Omental fat pad (tissue), 4 donors: ENCODE data around the gene EVA1C. TPM values are rescaled to one million over a fixed set of nuclear protein-coding genes. Genes with fewer than 3 reads are reported as not detected.
"Not testable (repeated sequence)": the region's sequence is repeated elsewhere in the genome, so short reads cannot be mapped to it uniquely, and the experiment has no call there.

Experiments
- ATAC-seq: fragments of 150-250 bp; one replicate; pipeline ENCODE4 v1.9.1; 2016; ENCODE audit warnings: mild to moderate bottlenecking, moderate library complexity; ENCODE audit not compliant: low FRiP score
- DNase-seq: peaks from one replicate; pipeline ENCODE4 v3.0.0-alpha.2; 2019; ENCODE audit warnings: low spot score
- CTCF ChIP-seq, 3 donors: fragments of 450-650 bp; IDR thresholded peaks; one replicate each; pipeline ENCODE4 v1.5.1; 2016 to 2017; ENCODE audit warnings: antibody characterized with exemption in 3 of 3, mild to moderate bottlenecking in 3 of 3, moderate library complexity in 2 of 3
- total RNA-seq, 4 donors: library from RNA; depleted of rRNA; stranded (reverse); fragments of >200 nt; gene quantifications; one replicate each; pipeline ENCODE4 v1.1.0, GENCODE V29; 2016

Gene EVA1C
- total RNA-seq, 4 donors from 2014 or later: 41.1 to 108 (median 75.9) TPM

GRCh38 chr21:32537569-32537881 is 125.0 kb downstream of the EVA1C start:
- ATAC-seq (no peak), DNase-seq (no peak)
- no peak for TF ChIP-seq CTCF (IDR thresholded peaks at IDR 0.05)

GRCh38 chr21:32538147-32538792 is 125.8 kb downstream of the EVA1C start:
- TF ChIP-seq CTCF (IDR thresholded peaks at IDR 0.05): no peak
- no peak for DNase-seq
- ATAC-seq: no peak

- TF ChIP-seq CTCF (IDR thresholded peaks at IDR 0.05): no peak
- ATAC-seq (no peak), DNase-seq (no peak)
Observed at GRCh38 chr21:32539378-32539777, 126.9 kb downstream of the EVA1C start.

GRCh38 chr21:32543056-32543455 is 130.6 kb downstream of the EVA1C start:
- not testable (repeated sequence) for DNase-seq, ATAC-seq

- ATAC-seq (no peak), DNase-seq (no peak)
Observed at GRCh38 chr21:32543975-32544374, 131.5 kb downstream of the EVA1C start.

GRCh38 chr21:32544697-32545096 is 132.2 kb downstream of the EVA1C start:
- no peak for ATAC-seq
- no peak for DNase-seq
- TF ChIP-seq CTCF (IDR thresholded peaks at IDR 0.05): no peak

More at GRCh38 chr21:32543975-32544374, 131.5 kb downstream of the EVA1C start:
- no peak for TF ChIP-seq CTCF (IDR thresholded peaks at IDR 0.05)

GRCh38 chr21:32545948-32546441 is 133.5 kb downstream of the EVA1C start:
- DNase-seq (no peak), ATAC-seq (no peak)
- no peak for TF ChIP-seq CTCF (IDR thresholded peaks at IDR 0.05)
